ENCODE measurements around the gene CRB1.

GRCh38 chr1:197222025-197222685, 45.9 kb upstream of the CRB1 start:
- no peak for TF ChIP-seq CTCF (IDR thresholded peaks at IDR 0.05)
- TF ChIP-seq EZH2 (IDR thresholded peaks at IDR 0.05) = no peak

Measured in neural progenitor cell (in vitro differentiated cells).